SU-DHL-6 (cell line): ENCODE measurements around the gene LRPAP1.

Source experiments
- H2AFZ ChIP-seq: fragments of 200-600 bp; sonication (generic); 2 replicates; pipeline ENCODE4 v1.6.1; 2014; ENCODE audit warnings: low read depth, mild to moderate bottlenecking, moderate library complexity, mixed read lengths, antibody characterized with exemption, low read length; ENCODE audit not compliant: severe bottlenecking
- H3F3A ChIP-seq: fragments of 200-600 bp; shearing (Covaris generic); 2 replicates; pipeline ENCODE4 v1.6.0; 2016; ENCODE audit warnings: antibody characterized with exemption, mild to moderate bottlenecking; ENCODE audit not compliant: insufficient read depth
- H3K27ac ChIP-seq: fragments of 200-600 bp; sonication (generic); 2 replicates; pipeline ENCODE4 v1.5.1; 2016; ENCODE audit warnings: low read depth, mild to moderate bottlenecking, low read length, moderate library complexity, mixed read lengths
- H3K27me3 ChIP-seq: fragments of 200-600 bp; sonication (generic), shearing (Covaris generic); 2 replicates; pipeline ENCODE4 v1.6.0; 2014; ENCODE audit warnings: mild to moderate bottlenecking, low read length
- H3K36me3 ChIP-seq: fragments of 200-600 bp; sonication (generic); 2 replicates; pipeline ENCODE4 v1.6.1; 2014; ENCODE audit warnings: mild to moderate bottlenecking, low read length, mixed read lengths
- H3K4me2 ChIP-seq: fragments of 300-600, 200-600 bp; shearing (Covaris generic), sonication (generic); 2 replicates; pipeline ENCODE4 v1.6.0; 2014; ENCODE audit warnings: low read length, low read depth, mild to moderate bottlenecking; ENCODE audit not compliant: poor library complexity, severe bottlenecking
- H3K4me3 ChIP-seq: fragments of 200-600 bp; sonication (generic); 2 replicates; pipeline ENCODE4 v1.5.1; 2014; ENCODE audit warnings: antibody characterized with exemption, low read length, mild to moderate bottlenecking, mixed read lengths; ENCODE audit not compliant: insufficient read depth, poor library complexity, severe bottlenecking
- H3K79me2 ChIP-seq: fragments of 200-600 bp; sonication (generic); 2 replicates; pipeline ENCODE4 v1.6.1; 2014; ENCODE audit warnings: mild to moderate bottlenecking, low read length, moderate library complexity; ENCODE audit not compliant: insufficient read depth
- H3K9ac ChIP-seq: fragments of 200-600 bp; sonication (generic); 2 replicates; pipeline ENCODE4 v1.7.0; 2014; ENCODE audit warnings: mild to moderate bottlenecking, low read length
- H3K9me2 ChIP-seq: fragments of 200-600 bp; sonication (generic); replicated peaks from 2 replicates; pipeline ENCODE4 v1.6.1; 2014; ENCODE audit warnings: low read length; ENCODE audit not compliant: insufficient read depth
- H3K9me3 ChIP-seq: fragments of 200-600 bp; sonication (generic); 2 replicates; pipeline ENCODE4 v1.6.1; 2014; ENCODE audit warnings: low read length, mixed read lengths; ENCODE audit not compliant: insufficient read depth
- H4K20me1 ChIP-seq: fragments of 200-600 bp; sonication (generic); 2 replicates; pipeline ENCODE4 v1.6.1; 2014; ENCODE audit warnings: low read depth, mild to moderate bottlenecking, antibody characterized with exemption, low read length, moderate library complexity, mixed read lengths
- EZH2phosphoT487 ChIP-seq: fragments of 200-600 bp; sonication (generic), shearing (Covaris generic); conservative IDR thresholded peaks from 2 replicates; pipeline ENCODE4 v1.6.1; 2018; ENCODE audit warnings: mild to moderate bottlenecking, antibody characterized with exemption, low read length, moderate library complexity, mixed read lengths
- TF ChIP-seq, protein P1 (sequence below): fragments of 200-600 bp; sonication (generic); IDR thresholded peaks from one replicate; pipeline ENCODE4 v1.5.1; 2017; ENCODE audit warnings: antibody characterized with exemption, mild to moderate bottlenecking, low read length, moderate library complexity; ENCODE audit not compliant: insufficient read depth, poor library complexity, severe bottlenecking

The LRPAP1 gene

GRCh38 chr4:3479358-3480101 lies 52.7 kb downstream of the LRPAP1 start:
- Histone ChIP-seq H3K27me3 (no peaks in the 10 kb centered on the region), H3F3A (no peaks in the 10 kb centered on the region), H3K36me3 (no peaks in the 10 kb centered on the region), H3K79me2 (no peaks in the 10 kb centered on the region), H3K4me3 (no peak overlapping the region), H3K4me2 (no peak overlapping the region), H2AFZ (no peak overlapping the region), H3K27ac (no peak overlapping the region), H3K9me2 (no peaks in the 10 kb centered on the region), H3K9ac (no peak overlapping the region), H4K20me1 (no peaks in the 10 kb centered on the region), H3K9me3 (no peaks in the 10 kb centered on the region)
- no peak for TF ChIP-seq EZH2phosphoT487
- TF ChIP-seq, protein P1, sequence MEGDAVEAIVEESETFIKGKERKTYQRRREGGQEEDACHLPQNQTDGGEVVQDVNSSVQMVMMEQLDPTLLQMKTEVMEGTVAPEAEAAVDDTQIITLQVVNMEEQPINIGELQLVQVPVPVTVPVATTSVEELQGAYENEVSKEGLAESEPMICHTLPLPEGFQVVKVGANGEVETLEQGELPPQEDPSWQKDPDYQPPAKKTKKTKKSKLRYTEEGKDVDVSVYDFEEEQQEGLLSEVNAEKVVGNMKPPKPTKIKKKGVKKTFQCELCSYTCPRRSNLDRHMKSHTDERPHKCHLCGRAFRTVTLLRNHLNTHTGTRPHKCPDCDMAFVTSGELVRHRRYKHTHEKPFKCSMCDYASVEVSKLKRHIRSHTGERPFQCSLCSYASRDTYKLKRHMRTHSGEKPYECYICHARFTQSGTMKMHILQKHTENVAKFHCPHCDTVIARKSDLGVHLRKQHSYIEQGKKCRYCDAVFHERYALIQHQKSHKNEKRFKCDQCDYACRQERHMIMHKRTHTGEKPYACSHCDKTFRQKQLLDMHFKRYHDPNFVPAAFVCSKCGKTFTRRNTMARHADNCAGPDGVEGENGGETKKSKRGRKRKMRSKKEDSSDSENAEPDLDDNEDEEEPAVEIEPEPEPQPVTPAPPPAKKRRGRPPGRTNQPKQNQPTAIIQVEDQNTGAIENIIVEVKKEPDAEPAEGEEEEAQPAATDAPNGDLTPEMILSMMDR, result no peak

DNA sequence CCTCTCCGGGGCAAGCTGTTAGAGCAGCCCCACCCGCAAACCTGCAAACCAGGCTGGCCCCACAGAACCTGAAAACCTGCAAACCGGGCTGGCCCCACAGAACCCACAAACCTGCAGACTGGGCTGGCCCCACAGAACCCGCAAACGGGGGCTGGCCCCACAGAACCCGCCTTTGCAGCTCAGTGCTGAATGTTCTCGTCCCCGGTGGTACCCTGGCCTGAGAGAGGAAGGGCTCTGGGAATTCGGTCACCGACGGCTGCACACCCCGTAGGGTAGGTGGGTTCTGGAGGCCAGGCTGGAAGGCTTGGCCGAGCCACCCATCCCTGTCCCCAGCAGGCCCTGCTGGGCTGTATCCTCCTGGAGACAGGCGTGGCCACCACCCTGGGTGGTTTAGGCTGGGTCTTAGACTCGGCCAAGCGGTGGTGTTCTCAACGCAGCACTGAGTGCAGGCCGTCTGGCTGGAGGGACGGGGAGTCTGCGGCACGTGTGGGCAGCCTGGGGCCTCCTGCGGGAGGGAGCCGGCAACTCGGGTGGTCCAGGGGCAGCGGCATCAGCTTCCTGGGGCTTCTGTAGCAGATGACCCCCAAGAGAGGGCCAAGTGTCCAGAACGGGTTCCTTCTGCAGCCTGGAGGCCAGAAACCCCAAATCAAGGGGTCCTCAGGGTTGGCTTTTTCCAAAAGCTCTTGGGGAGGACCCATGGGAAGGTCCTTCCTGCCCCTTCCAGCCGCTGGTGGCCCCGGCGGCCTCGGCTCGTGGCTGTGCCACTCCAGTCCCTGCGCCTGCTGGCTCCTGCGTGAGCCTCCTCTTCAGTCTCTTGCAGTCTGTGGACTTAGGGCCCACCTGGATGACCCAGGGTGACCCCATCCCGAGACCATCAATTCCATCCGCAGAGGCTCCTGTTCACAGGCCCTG lies 53.5 kb downstream of the LRPAP1 start:
- Histone ChIP-seq H3K4me2 (no peak overlapping the region), H2AFZ (no peak overlapping the region), H3F3A (no peaks in the 10 kb centered on the region), H3K27me3 (no peaks in the 10 kb centered on the region), H3K9me2 (no peaks in the 10 kb centered on the region), H3K9me3 (no peaks in the 10 kb centered on the region), H3K79me2 (no peaks in the 10 kb centered on the region), H3K9ac (no peak overlapping the region), H3K36me3 (no peaks in the 10 kb centered on the region), H4K20me1 (no peaks in the 10 kb centered on the region), H3K27ac (no peak overlapping the region), H3K4me3 (no peak overlapping the region)
- TF ChIP-seq, protein P1, result no peak
- no peak for TF ChIP-seq EZH2phosphoT487

DNA sequence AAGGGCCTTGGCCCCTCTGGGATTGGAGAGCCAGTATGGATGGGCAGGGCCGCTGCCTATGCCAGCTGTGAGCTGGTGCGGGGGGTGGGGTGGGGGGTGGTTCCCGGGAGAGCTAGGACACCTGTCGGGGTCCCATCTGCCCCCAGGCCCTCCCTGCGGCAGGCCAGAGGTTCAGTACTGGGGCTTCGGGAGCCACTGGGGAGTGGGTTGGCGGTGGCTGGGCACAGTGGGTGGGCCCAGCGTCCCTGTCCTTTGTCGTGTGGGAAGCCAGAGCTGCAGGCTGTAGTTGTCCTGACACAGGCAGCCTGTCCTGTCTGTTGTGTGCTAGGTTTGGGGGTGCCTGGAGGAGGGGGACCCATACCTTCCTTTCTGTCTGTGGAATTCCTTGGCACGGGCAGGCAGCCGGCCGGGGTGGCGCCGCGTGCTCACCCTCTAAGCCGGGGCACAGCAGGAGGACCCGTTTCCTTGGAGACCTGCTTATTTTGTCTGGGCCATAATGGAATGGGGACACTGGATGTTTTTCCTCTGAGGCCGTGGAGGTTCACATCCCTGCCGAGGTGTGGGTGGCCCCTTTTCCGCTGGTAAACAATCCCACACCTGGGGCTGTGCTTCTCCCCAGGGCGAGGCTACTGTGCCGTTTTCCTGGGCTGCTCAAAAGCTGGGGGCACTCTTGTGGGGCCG lies 54.3 kb downstream of the LRPAP1 start:
- no peaks in the 10 kb centered on the region for H4K20me1 ChIP-seq
- no peaks in the 10 kb centered on the region for H3K36me3 ChIP-seq
- no peak overlapping the region for H3K4me3 ChIP-seq
- no peaks in the 10 kb centered on the region for H3F3A ChIP-seq
- TF ChIP-seq, protein P1, result no peak
- TF ChIP-seq EZH2phosphoT487, result no peak
- H3K9me2 ChIP-seq, result no peaks in the 10 kb centered on the region
- H3K27ac ChIP-seq, result no peak overlapping the region
- no peaks in the 10 kb centered on the region for H3K27me3 ChIP-seq
- H3K9ac ChIP-seq, result no peak overlapping the region
- H2AFZ ChIP-seq, result no peak overlapping the region
- no peak overlapping the region for H3K4me2 ChIP-seq
- no peaks in the 10 kb centered on the region for H3K9me3 ChIP-seq
- H3K79me2 ChIP-seq, result no peaks in the 10 kb centered on the region
